ENCODE data around the gene ST6GALNAC1. TPM values are rescaled to one million over a fixed set of nuclear protein-coding genes. Genes with fewer than 3 reads are reported as not detected.

Gene ST6GALNAC1
- total and polyA plus RNA-seq, 2 of the 13 experiments (the other 11 are each of a cell fraction or from before 2014, with no cell fraction given): not detected

GRCh38 chr17:76641501-76641900 lies 2.1 kb downstream of the ST6GALNAC1 start (continued):
- TF ChIP-seq KLF6 (CRISPR knock-in tag; IDR thresholded peaks at IDR 0.05) (no peak), TFDP1 (CRISPR knock-in tag; IDR thresholded peaks at IDR 0.05; ENCODE audit: borderline replicate concordance) (no peak), SKI (IDR thresholded peaks at IDR 0.05; ENCODE audit: partially characterized antibody) (no peak), PHF20 (CRISPR knock-in tag; IDR thresholded peaks at IDR 0.05) (no peak), TARDBP (CRISPR knock-in tag; IDR thresholded peaks at IDR 0.05) (0 out of 2 replicates have a peak, but pooled peaks have one; percentile 48), ZSCAN25 (CRISPR knock-in tag; IDR thresholded peaks at IDR 0.05) (no peak), ZSCAN30 (CRISPR knock-in tag; IDR thresholded peaks at IDR 0.05) (no peak), ZBTB38 (CRISPR knock-in tag; IDR thresholded peaks at IDR 0.05) (no peak), FOXM1 (CRISPR knock-in tag; IDR thresholded peaks at IDR 0.05) (no peak), CBX2 (IDR thresholded peaks at IDR 0.05; ENCODE audit: low read depth, low read length) (no peak), CBX2 (CRISPR knock-in tag; IDR thresholded peaks at IDR 0.05; ENCODE audit: low read depth) (no peak), ZNF782 (CRISPR knock-in tag; IDR thresholded peaks at IDR 0.05; ENCODE audit: borderline replicate concordance) (no peak), ZSCAN22 (CRISPR knock-in tag; IDR thresholded peaks at IDR 0.05) (no peak), HNRNPUL1 (IDR thresholded peaks at IDR 0.05; ENCODE audit: low read depth, low read length) (no peak), HOXA7 (CRISPR knock-in tag; IDR thresholded peaks at IDR 0.05) (no peak), GFI1 (CRISPR knock-in tag; IDR thresholded peaks at IDR 0.05; ENCODE audit: borderline replicate concordance) (no peak), CCDC6 (CRISPR knock-in tag; IDR thresholded peaks at IDR 0.05) (no peak), ZNF335 (CRISPR knock-in tag; IDR thresholded peaks at IDR 0.05) (no peak), RELA (CRISPR knock-in tag; IDR thresholded peaks at IDR 0.05) (no peak), E2F2 (CRISPR knock-in tag; IDR thresholded peaks at IDR 0.05; ENCODE audit: borderline replicate concordance) (no peak), ZBTB1 (CRISPR knock-in tag; IDR thresholded peaks at IDR 0.05; ENCODE audit: borderline replicate concordance) (no peak), AFF4 (CRISPR knock-in tag; IDR thresholded peaks at IDR 0.05) (no peak), BRF2 (CRISPR knock-in tag; IDR thresholded peaks at IDR 0.05) (no peak)
- TF ChIP-seq, protein P1, sequence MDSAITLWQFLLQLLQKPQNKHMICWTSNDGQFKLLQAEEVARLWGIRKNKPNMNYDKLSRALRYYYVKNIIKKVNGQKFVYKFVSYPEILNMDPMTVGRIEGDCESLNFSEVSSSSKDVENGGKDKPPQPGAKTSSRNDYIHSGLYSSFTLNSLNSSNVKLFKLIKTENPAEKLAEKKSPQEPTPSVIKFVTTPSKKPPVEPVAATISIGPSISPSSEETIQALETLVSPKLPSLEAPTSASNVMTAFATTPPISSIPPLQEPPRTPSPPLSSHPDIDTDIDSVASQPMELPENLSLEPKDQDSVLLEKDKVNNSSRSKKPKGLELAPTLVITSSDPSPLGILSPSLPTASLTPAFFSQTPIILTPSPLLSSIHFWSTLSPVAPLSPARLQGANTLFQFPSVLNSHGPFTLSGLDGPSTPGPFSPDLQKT (CRISPR knock-in tag; IDR thresholded peaks at IDR 0.05; ENCODE audit: borderline replicate concordance): no peak

Data from HepG2 (cell line).